ENCODE data around the gene TWIST2. TPM values are rescaled to one million over a fixed set of nuclear protein-coding genes. Genes with fewer than 3 reads are reported as not detected.

TWIST2 gene
- polyA plus RNA-seq, 1 donor from 2014 or later = not detected

GRCh38 chr2:238928520-238929241 is 80.8 kb downstream of the TWIST2 start:
- H3K4me2 ChIP-seq (ENCODE audit: low read length) = no peak overlapping the region
- H3K27me3 ChIP-seq (ENCODE audit: insufficient read depth, low read depth, low read length) = no peaks in the 10 kb centered on the region
- TF ChIP-seq EZH2 (IDR thresholded peaks at IDR 0.05; ENCODE audit: borderline replicate concordance, insufficient read depth, low read length, poor library complexity, severe bottlenecking) (no peak), SMC3 (conservative IDR thresholded peaks at IDR 0.05; ENCODE audit: poor library complexity) (no peak), POLR2AphosphoS5 (IDR thresholded peaks at IDR 0.05) (no peak), EP300 (conservative IDR thresholded peaks at IDR 0.05; ENCODE audit: poor library complexity, severe bottlenecking) (no peak), MXI1 (conservative IDR thresholded peaks at IDR 0.05; ENCODE audit: poor library complexity, severe bottlenecking) (no peak), REST (IDR thresholded peaks at IDR 0.05; ENCODE audit: borderline replicate concordance) (no peak), RAD21 (conservative IDR thresholded peaks at IDR 0.05) (no peak), TAF1 (IDR thresholded peaks at IDR 0.05; ENCODE audit: low read depth) (no peak), CTCF (IDR thresholded peaks at IDR 0.05; ENCODE audit: poor library complexity, severe bottlenecking) (no peak)
- no peak overlapping the region for H3K9ac ChIP-seq (ENCODE audit: low read length)
- H3K9me2 ChIP-seq (ENCODE audit: insufficient read depth, low read length) = no peaks in the 10 kb centered on the region
- H3K79me2 ChIP-seq (replicated peaks; ENCODE audit: insufficient read depth, low read length) = no peaks in the 10 kb centered on the region
- no peaks in the 10 kb centered on the region for H3F3A ChIP-seq (ENCODE audit: insufficient read depth, low read length, poor library complexity, severe bottlenecking)
- H3K4me3 ChIP-seq (ENCODE audit: low read length) = no peak overlapping the region
- H2AFZ ChIP-seq (ENCODE audit: low read depth, low read length) = no peak overlapping the region
- no peaks in the 10 kb centered on the region for H3K9me3 ChIP-seq (ENCODE audit: low read length)
- H4K20me1 ChIP-seq (ENCODE audit: insufficient read depth) = no peaks in the 10 kb centered on the region
- no peaks in the 10 kb centered on the region for H3K36me3 ChIP-seq (ENCODE audit: insufficient read depth, low read length)
- no peak overlapping the region for H3K27ac ChIP-seq (ENCODE audit: low read length)

DNA sequence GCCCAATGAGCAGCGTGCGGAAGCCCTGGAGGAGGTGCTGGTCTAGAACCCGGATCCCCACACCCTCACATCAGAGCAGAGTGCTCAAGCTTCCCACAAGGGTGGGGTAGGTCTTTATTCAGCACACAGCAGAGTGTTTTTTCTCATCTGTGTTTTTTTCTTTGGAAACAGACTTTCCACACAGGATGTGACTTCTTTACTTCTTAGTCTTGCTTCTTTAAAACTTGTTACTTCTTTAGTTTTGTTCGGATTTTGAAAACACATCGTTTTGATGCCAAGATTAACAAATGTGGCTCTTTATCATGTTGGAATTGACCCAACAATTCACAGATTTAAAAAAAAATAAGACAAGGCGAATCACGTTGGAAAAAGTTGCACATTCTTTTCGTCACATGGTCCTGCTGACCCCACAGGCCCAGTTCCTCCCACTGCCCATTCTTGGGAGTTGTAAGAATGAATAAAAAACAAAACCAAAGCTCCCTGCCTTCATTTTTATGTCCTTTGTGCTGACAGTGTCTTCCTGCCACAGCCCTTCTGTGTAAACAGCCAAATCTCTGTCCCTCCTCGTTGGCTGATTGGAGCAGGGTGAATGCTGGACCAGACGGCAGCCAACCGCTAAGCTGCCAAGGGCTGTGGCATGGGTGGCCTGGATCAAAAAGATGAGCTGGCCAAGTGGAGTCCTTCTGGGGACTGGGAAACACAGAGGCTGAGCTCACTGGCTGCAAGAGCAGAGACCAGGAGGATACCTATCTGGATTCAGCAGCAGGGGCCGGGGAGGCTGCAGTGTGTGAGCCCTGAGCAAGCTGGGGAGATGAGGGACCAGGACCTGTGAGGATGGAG is 81.6 kb downstream of the TWIST2 start:
- no peaks in the 10 kb centered on the region for H3K9me2 ChIP-seq (ENCODE audit: insufficient read depth, low read length)
- no peaks in the 10 kb centered on the region for H3K9me3 ChIP-seq (ENCODE audit: low read length)
- no peaks in the 10 kb centered on the region for H3K36me3 ChIP-seq (ENCODE audit: insufficient read depth, low read length)
- H3K27me3 ChIP-seq (ENCODE audit: insufficient read depth, low read depth, low read length) = no peaks in the 10 kb centered on the region
- no peak for TF ChIP-seq REST (IDR thresholded peaks at IDR 0.05; ENCODE audit: borderline replicate concordance)
- no peak for TF ChIP-seq EP300 (conservative IDR thresholded peaks at IDR 0.05; ENCODE audit: poor library complexity, severe bottlenecking)
- TF ChIP-seq POLR2AphosphoS5 (IDR thresholded peaks at IDR 0.05) = no peak
- H3F3A ChIP-seq (ENCODE audit: insufficient read depth, low read length, poor library complexity, severe bottlenecking) = no peaks in the 10 kb centered on the region
- H4K20me1 ChIP-seq (ENCODE audit: insufficient read depth) = no peaks in the 10 kb centered on the region
- no peaks in the 10 kb centered on the region for H3K79me2 ChIP-seq (replicated peaks; ENCODE audit: insufficient read depth, low read length)
- H3K9ac ChIP-seq (ENCODE audit: low read length) = no peak overlapping the region
- H3K4me2 ChIP-seq (ENCODE audit: low read length) = no peak overlapping the region
- H3K27ac ChIP-seq (ENCODE audit: low read length) = no peak overlapping the region
- no peak overlapping the region for H3K4me3 ChIP-seq (ENCODE audit: low read length)
- no peak overlapping the region for H2AFZ ChIP-seq (ENCODE audit: low read depth, low read length)

Data from neural cell (in vitro differentiated cells).